HEK293T (cell line): ENCODE results near the gene PIAS1.

Experiments
- ARNT ChIP-seq: fragments of 450-650 bp; IDR thresholded peaks from 2 replicates; pipeline ENCODE4 v1.6.1; 2017; ENCODE audit warnings: mild to moderate bottlenecking
- BHLHE40 ChIP-seq: fragments of 450-650 bp; IDR thresholded peaks from 2 replicates; pipeline ENCODE4 v1.6.1; 2016; ENCODE audit warnings: mild to moderate bottlenecking, moderate library complexity, borderline replicate concordance
- ELF4 ChIP-seq: fragments of 450-650 bp; IDR thresholded peaks from 2 replicates; pipeline ENCODE4 v1.6.1; 2017; ENCODE audit warnings: antibody characterized with exemption
- FOXA1 ChIP-seq: fragments of 450-650 bp; IDR thresholded peaks from 2 replicates; pipeline ENCODE4 v1.6.1; 2016; ENCODE audit warnings: mild to moderate bottlenecking
- FOXM1 ChIP-seq: fragments of 450-650 bp; IDR thresholded peaks from 2 replicates; pipeline ENCODE4 v1.6.1; 2017; ENCODE audit warnings: mild to moderate bottlenecking, borderline replicate concordance
- HDGF ChIP-seq: fragments of 450-650 bp; IDR thresholded peaks from 2 replicates; pipeline ENCODE4 v1.6.1; 2017; ENCODE audit warnings: antibody characterized with exemption, borderline replicate concordance
- LEF1 ChIP-seq: fragments of 450-650 bp; IDR thresholded peaks from 2 replicates; pipeline ENCODE4 v1.6.1; 2017; ENCODE audit warnings: mild to moderate bottlenecking, borderline replicate concordance
- PKNOX1 ChIP-seq: fragments of 450-650 bp; IDR thresholded peaks from 2 replicates; pipeline ENCODE4 v1.6.1; 2016

- TF ChIP-seq ARNT (no peak), HDGF (no peak), FOXM1 (no peak), LEF1 (no peak), PKNOX1 (no peak), FOXA1 (no peak), BHLHE40 (no peak), ELF4 (no peak)
These were observed 11.3 kb upstream of the PIAS1 start for GRCh38 chr15:68042855-68043222.
